ENCODE measurements around the gene SUPT6H. TPM values are rescaled to one million over a fixed set of nuclear protein-coding genes. Genes with fewer than 3 reads are reported as not detected.

Gene SUPT6H
- polyA plus RNA-seq, 1 donor from 2014 or later = 19.0 TPM

DNA sequence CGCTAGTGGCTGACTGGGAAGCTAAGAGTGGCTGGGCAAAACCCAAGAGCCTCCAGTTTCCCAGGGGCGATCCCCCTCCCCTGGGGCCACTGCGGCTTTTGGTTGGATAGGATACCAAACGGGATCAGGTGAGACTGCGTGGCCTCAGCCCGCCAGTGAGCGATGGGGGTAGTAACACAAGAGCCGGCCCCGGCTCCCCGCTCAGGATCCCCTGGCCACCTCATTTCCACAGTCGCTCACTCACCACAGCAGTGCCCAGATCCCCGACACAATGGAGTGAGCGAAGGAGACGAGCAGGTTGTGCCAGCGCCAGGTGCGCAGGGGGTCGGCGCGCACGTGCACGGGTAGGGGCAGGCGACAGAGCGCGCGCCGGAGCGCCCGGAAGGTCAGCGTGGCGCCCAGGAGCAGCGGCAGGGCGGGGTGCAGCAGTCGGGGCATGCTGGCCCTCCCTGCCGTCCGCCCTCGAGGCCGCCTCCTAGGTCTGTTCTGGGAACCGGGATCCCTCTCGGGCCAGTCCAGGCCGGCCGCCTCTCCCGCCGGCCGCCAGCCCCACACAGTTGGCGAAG, 63.7 kb downstream of the SUPT6H start:
- Histone ChIP-seq H3K9me3 (ENCODE audit: low read length) (no peaks in the 10 kb centered on the region), H2AFZ (ENCODE audit: low read depth, low read length) (no peak overlapping the region), H4K20me1 (ENCODE audit: insufficient read depth) (no peaks in the 10 kb centered on the region), H3K9ac (ENCODE audit: low read length) (peak overlapping the region; percentile 42), H3K36me3 (ENCODE audit: insufficient read depth, low read length) (no peaks in the 10 kb centered on the region), H3K4me2 (ENCODE audit: low read length) (no peak overlapping the region), H3K9me2 (ENCODE audit: insufficient read depth, low read length) (no peaks in the 10 kb centered on the region), H3F3A (ENCODE audit: insufficient read depth, low read length, poor library complexity, severe bottlenecking) (no peaks in the 10 kb centered on the region), H3K79me2 (replicated peaks; ENCODE audit: insufficient read depth, low read length) (peaks cover 10% of the 10 kb centered on the region), H3K4me3 (ENCODE audit: low read length) (peak overlapping the region; percentile 57), H3K27ac (ENCODE audit: low read length) (no peak overlapping the region), H3K27me3 (ENCODE audit: insufficient read depth, low read depth, low read length) (peaks cover 4% of the 10 kb centered on the region)
- TF ChIP-seq MXI1 (conservative IDR thresholded peaks at IDR 0.05; ENCODE audit: poor library complexity, severe bottlenecking) (peak; percentile 42), RAD21 (conservative IDR thresholded peaks at IDR 0.05) (no peak)

DNA sequence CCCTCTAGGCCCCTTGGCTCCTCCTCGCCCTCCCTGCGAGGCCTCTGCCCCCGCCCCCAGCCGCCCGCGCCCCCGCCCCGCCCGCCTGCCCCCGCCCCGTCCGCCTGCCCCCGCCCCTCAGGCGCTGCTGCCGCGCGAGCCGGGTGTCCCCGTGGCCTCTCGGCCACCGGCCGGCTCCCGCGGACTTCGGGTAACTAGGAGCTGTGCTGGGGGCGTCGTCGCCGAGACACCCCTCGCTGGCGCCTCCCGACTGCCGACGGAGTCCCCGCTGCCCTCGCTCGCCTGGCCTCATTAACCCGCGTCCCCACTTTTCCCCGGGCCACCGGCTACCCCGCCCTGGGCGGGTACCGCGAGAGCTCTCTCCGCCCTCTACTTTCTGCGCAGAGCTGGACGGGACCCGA, 64.2 kb downstream of the SUPT6H start, which contains the start of gene TLCD1:
TLCD1 (minus strand) TSS at position 8 of the 401 bp plus-strand sequence. CDS start 136 bp downstream, outside the sequence.
- Histone ChIP-seq H3K36me3 (ENCODE audit: insufficient read depth, low read length) (no peaks in the 10 kb centered on the region), H3K27ac (ENCODE audit: low read length) (no peak within 1 kb of the TSS), H2AFZ (ENCODE audit: low read depth, low read length) (no peak within 1 kb of the TSS), H3K4me3 (ENCODE audit: low read length) (peak within 1 kb of the TSS; percentile 93), H3F3A (ENCODE audit: insufficient read depth, low read length, poor library complexity, severe bottlenecking) (no peaks in the 10 kb centered on the region), H3K9ac (ENCODE audit: low read length) (peak within 1 kb of the TSS; percentile 42), H3K9me3 (ENCODE audit: low read length) (no peaks in the 10 kb centered on the region), H3K79me2 (replicated peaks; ENCODE audit: insufficient read depth, low read length) (peaks cover 5% of the 10 kb centered on the region), H3K9me2 (ENCODE audit: insufficient read depth, low read length) (no peaks in the 10 kb centered on the region), H3K27me3 (ENCODE audit: insufficient read depth, low read depth, low read length) (peaks cover 4% of the 10 kb centered on the region), H4K20me1 (ENCODE audit: insufficient read depth) (no peaks in the 10 kb centered on the region), H3K4me2 (ENCODE audit: low read length) (peak within 1 kb of the TSS; percentile 94)
- TF ChIP-seq TAF1 (IDR thresholded peaks at IDR 0.05; ENCODE audit: low read depth) = no peak

DNA sequence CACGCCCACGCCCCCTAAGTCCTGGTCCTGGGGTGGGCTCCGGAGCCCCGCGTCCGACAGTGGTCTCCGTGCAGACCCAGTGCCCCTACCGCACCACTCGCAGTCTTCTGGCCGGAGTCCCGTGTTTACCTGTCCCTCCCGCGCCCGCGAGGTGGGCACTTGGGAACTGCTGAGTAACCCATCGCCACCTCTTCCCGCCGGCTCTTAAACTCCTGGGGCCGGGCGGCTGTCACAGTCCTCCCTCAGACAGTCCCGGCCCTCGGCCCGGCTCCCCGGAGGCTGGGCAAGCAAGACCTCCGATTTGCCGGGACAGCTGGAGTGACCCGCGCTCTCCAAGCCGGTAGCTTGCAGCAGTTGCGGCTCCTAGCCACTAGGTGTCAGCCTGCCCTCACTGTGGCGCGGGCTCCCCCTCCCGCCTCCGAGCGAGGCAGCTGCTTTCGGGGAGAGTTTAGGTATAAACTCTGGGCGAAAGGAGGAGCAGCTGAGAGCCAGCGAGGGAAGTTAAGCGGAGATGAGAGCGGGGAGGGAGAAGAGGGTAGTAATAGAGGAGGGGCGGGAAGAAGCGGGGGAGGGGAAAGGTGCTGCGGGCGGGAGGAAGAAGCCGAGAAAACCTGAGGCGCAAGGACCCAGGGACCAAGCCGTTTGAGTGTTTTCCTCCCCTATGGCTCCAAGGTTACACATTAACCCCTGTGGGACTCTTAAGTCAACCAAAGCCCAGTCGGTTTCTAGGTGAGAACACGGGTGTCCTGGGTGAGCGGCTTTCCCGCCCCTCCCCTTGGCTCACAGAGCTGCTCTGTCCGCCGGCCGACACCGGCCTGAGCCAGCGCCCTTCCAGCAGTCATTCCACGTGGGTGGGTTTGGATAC, 64.9 kb downstream of the SUPT6H start:
- Histone ChIP-seq H3K9ac (ENCODE audit: low read length) (peak overlapping the region; percentile 39), H3K9me2 (ENCODE audit: insufficient read depth, low read length) (no peaks in the 10 kb centered on the region), H3K27me3 (ENCODE audit: insufficient read depth, low read depth, low read length) (peaks cover 4% of the 10 kb centered on the region), H3K36me3 (ENCODE audit: insufficient read depth, low read length) (no peaks in the 10 kb centered on the region), H3K4me2 (ENCODE audit: low read length) (peak overlapping the region; percentile 94), H3K4me3 (ENCODE audit: low read length) (peak overlapping the region; percentile 93), H3K27ac (ENCODE audit: low read length) (no peak overlapping the region), H3K9me3 (ENCODE audit: low read length) (no peaks in the 10 kb centered on the region), H3K79me2 (replicated peaks; ENCODE audit: insufficient read depth, low read length) (no peaks in the 10 kb centered on the region), H3F3A (ENCODE audit: insufficient read depth, low read length, poor library complexity, severe bottlenecking) (no peaks in the 10 kb centered on the region), H4K20me1 (ENCODE audit: insufficient read depth) (no peaks in the 10 kb centered on the region), H2AFZ (ENCODE audit: low read depth, low read length) (no peak overlapping the region)
- TF ChIP-seq MXI1 (conservative IDR thresholded peaks at IDR 0.05; ENCODE audit: poor library complexity, severe bottlenecking) (peak; percentile 56), EP300 (conservative IDR thresholded peaks at IDR 0.05; ENCODE audit: poor library complexity, severe bottlenecking) (no peak), SMC3 (conservative IDR thresholded peaks at IDR 0.05; ENCODE audit: poor library complexity) (peak; percentile 84), RAD21 (conservative IDR thresholded peaks at IDR 0.05) (peak; percentile 97)
- TF ChIP-seq, protein P1, sequence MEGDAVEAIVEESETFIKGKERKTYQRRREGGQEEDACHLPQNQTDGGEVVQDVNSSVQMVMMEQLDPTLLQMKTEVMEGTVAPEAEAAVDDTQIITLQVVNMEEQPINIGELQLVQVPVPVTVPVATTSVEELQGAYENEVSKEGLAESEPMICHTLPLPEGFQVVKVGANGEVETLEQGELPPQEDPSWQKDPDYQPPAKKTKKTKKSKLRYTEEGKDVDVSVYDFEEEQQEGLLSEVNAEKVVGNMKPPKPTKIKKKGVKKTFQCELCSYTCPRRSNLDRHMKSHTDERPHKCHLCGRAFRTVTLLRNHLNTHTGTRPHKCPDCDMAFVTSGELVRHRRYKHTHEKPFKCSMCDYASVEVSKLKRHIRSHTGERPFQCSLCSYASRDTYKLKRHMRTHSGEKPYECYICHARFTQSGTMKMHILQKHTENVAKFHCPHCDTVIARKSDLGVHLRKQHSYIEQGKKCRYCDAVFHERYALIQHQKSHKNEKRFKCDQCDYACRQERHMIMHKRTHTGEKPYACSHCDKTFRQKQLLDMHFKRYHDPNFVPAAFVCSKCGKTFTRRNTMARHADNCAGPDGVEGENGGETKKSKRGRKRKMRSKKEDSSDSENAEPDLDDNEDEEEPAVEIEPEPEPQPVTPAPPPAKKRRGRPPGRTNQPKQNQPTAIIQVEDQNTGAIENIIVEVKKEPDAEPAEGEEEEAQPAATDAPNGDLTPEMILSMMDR (IDR thresholded peaks at IDR 0.05; ENCODE audit: poor library complexity, severe bottlenecking) = peak; percentile 98
